OCI-LY7 (cell line): Measurements from ENCODE around the gene KLK10.

Experiments
- EZH2phosphoT487 ChIP-seq: fragments of 200-600 bp; sonication (generic); IDR thresholded peaks from 2 replicates; pipeline ENCODE4 v1.6.1; 2018; ENCODE audit warnings: low read depth, borderline replicate concordance, mild to moderate bottlenecking, mixed run types, antibody characterized with exemption, low read length, moderate library complexity, mixed read lengths
- TF ChIP-seq, protein P1 (sequence below): fragments of 200-600 bp; sonication (generic); conservative IDR thresholded peaks from 2 replicates; pipeline ENCODE4 v1.5.1; 2014; ENCODE audit warnings: mild to moderate bottlenecking, antibody characterized with exemption, low read length, moderate library complexity, mixed read lengths

DNA sequence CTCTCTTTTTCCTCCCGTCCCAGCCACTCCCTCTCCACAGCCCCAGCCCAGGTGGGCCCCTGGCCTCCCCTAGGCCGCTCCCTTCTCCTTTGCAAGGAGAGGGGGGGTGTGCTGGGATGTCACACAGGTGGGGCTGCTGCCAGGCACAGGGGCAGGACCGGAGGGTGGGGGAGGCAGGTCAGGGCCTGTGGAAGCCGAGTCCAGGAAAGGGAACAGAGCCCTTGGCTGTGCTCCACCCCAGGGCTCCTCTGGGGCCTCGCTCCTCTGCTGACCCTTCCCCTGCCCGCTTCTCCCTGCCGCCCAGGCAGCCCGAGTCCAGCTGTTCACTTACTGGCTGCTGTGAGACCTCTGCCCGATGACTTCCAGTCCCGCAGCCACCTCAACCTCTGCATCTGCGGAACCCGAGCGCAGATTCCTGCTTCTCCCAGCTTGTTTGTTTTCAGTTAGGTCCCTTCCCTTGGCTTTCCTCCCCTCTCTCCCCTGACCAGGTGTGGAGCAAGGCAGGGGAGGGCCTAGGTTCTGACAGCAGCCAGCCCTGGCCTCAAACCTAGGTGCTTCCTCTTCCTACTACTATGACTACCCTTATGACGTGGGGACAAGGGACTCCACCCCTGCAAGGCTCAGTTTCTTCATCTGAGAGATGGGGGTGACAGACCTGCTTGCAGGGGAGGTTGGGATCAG lies 7.8 kb upstream of the KLK10 start:
- TF ChIP-seq, protein P1, sequence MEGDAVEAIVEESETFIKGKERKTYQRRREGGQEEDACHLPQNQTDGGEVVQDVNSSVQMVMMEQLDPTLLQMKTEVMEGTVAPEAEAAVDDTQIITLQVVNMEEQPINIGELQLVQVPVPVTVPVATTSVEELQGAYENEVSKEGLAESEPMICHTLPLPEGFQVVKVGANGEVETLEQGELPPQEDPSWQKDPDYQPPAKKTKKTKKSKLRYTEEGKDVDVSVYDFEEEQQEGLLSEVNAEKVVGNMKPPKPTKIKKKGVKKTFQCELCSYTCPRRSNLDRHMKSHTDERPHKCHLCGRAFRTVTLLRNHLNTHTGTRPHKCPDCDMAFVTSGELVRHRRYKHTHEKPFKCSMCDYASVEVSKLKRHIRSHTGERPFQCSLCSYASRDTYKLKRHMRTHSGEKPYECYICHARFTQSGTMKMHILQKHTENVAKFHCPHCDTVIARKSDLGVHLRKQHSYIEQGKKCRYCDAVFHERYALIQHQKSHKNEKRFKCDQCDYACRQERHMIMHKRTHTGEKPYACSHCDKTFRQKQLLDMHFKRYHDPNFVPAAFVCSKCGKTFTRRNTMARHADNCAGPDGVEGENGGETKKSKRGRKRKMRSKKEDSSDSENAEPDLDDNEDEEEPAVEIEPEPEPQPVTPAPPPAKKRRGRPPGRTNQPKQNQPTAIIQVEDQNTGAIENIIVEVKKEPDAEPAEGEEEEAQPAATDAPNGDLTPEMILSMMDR = no peak
- TF ChIP-seq EZH2phosphoT487 = no peak
